COR-L47 (cell line): Measurements from ENCODE around the gene GPC6.
A peak's percentile ranks its signal among the peaks of the same experiment; 100 is the strongest.

Experiments used
- DNase-seq: peaks from one replicate; lab custom pipeline; 2025; lab: John Stamatoyannopoulos, UW

Gene GPC6

GRCh38 chr13:94119360-94119936 is 892.8 kb downstream of the GPC6 start:
- no peak for DNase-seq

GRCh38 chr13:94120878-94121277 is 894.3 kb downstream of the GPC6 start:
- no peak for DNase-seq

GRCh38 chr13:94121686-94122085 is 895.1 kb downstream of the GPC6 start:
- no peak for DNase-seq

GRCh38 chr13:94122300-94122915 is 895.8 kb downstream of the GPC6 start:
- DNase-seq, result no peak

- no peak for DNase-seq
Observed at GRCh38 chr13:94123557-94123956, 897.0 kb downstream of the GPC6 start.

- no peak for DNase-seq
Observed at GRCh38 chr13:94128430-94128829, 901.8 kb downstream of the GPC6 start.

GRCh38 chr13:94129490-94129894 is 902.9 kb downstream of the GPC6 start:
- no peak for DNase-seq

GRCh38 chr13:94138831-94139230 is 912.2 kb downstream of the GPC6 start:
- DNase-seq, result no peak

GRCh38 chr13:94139393-94139995 is 912.9 kb downstream of the GPC6 start:
- DNase-seq, result peak; percentile 17

GRCh38 chr13:94140027-94140426 is 913.4 kb downstream of the GPC6 start:
- no peak for DNase-seq

GRCh38 chr13:94140511-94140910 is 913.9 kb downstream of the GPC6 start:
- no peak for DNase-seq

- no peak for DNase-seq
Observed at GRCh38 chr13:94143624-94144350, 917.2 kb downstream of the GPC6 start.

GRCh38 chr13:94145966-94146365 is 919.4 kb downstream of the GPC6 start:
- no peak for DNase-seq

GRCh38 chr13:94153586-94153985 is 927.0 kb downstream of the GPC6 start:
- DNase-seq, result no peak

GRCh38 chr13:94154367-94154766 is 927.8 kb downstream of the GPC6 start:
- no peak for DNase-seq

- no peak for DNase-seq
Observed at GRCh38 chr13:94157705-94158218, 931.2 kb downstream of the GPC6 start.

- DNase-seq, result no peak
Observed at GRCh38 chr13:94160875-94161274, 934.3 kb downstream of the GPC6 start.

GRCh38 chr13:94162289-94162688 is 935.7 kb downstream of the GPC6 start:
- DNase-seq, result no peak

GRCh38 chr13:94163535-94163934 is 936.9 kb downstream of the GPC6 start:
- DNase-seq, result no peak

- no peak for DNase-seq
Observed at GRCh38 chr13:94168783-94169453, 942.3 kb downstream of the GPC6 start.

GRCh38 chr13:94169454-94170144 is 943.0 kb downstream of the GPC6 start:
- DNase-seq, result no peak

- no peak for DNase-seq
Observed at GRCh38 chr13:94170145-94170571, 943.6 kb downstream of the GPC6 start.
